Activated naive CD8-positive, alpha-beta T cell treated with anti-CD3 and anti-CD28 coated beads for 36 hours (primary cell): ENCODE measurements around the gene CYP3A7. TPM values are rescaled to one million over a fixed set of nuclear protein-coding genes. Genes with fewer than 3 reads are reported as not detected.
A peak's percentile ranks its signal among the peaks of the same experiment; 100 is the strongest.
"Not testable (repeated sequence)": the region's sequence is repeated elsewhere in the genome, so short reads cannot be mapped to it uniquely, and the experiment has no call there.

Experiments used
- DNase-seq: peaks from one replicate; pipeline ENCODE4 v3.0.0; 2021
- H3K27ac Mint-ChIP-seq: one replicate; pipeline ENCODE4 v1.8.0; 2022; ENCODE audit warnings: mild to moderate bottlenecking, moderate library complexity, mixed read lengths
- H3K27me3 Mint-ChIP-seq: one replicate; pipeline ENCODE4 v1.8.0; 2022; ENCODE audit warnings: mild to moderate bottlenecking, mixed read lengths
- H3K36me3 Mint-ChIP-seq: one replicate; pipeline ENCODE4 v1.8.0; 2021; ENCODE audit warnings: mild to moderate bottlenecking, mixed read lengths
- H3K4me1 Mint-ChIP-seq: one replicate; pipeline ENCODE4 v1.8.0; 2021; ENCODE audit warnings: mixed read lengths
- H3K4me3 Mint-ChIP-seq: one replicate; pipeline ENCODE4 v1.8.0; 2022; ENCODE audit warnings: mild to moderate bottlenecking, moderate library complexity, mixed read lengths
- H3K9me3 Mint-ChIP-seq: one replicate; pipeline ENCODE4 v1.8.0; 2022; ENCODE audit warnings: mixed read lengths
- total RNA-seq, 2 experiments: library from RNA; stranded (reverse); gene quantifications; one replicate each; pipeline ENCODE4 v1.2.3, GENCODE V29; 2021

The CYP3A7 gene
- total RNA-seq, 2 experiments from 2014 or later, result not detected

DNA sequence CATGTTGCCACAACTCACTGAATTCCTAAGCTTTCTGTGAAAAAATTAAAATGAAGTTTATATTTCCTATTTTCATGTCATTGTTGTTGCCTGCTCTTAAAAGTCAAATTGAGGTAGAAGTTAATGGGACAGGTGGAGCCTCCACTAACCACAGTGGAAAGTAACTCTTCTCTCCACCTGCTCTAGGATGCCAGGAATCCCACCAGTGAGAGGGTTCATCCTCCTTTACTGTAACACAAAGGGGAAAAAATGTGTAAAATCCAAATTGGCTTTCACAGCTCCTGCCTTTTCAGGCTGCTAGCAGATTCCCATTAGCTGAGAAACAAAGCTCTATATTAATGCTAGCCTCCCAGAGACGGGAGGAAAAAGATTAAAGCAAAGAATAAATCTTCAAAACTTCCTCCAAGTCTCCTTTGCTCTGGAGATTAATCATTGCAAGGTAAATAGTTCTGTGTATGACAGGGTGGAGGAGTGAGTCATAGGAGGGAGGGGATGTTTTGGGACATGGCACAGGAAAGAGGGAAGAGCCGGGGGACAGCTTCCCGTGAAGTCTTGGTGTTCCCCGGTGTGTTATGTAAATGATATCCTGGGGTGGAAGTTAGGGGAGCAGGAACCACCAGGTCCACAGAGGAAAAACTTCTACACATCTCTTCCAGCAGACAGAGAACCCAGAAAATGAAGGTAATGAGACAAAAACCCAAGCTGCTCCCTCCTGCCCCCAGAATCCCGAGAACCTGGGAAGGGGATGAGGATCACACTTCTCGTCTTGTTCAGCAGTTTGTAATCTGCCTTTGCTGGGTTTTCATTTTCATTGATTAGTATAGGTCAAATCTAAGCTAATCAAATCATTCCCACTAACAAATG is 35.9 kb downstream of the CYP3A7 start:
- H3K27me3 Mint-ChIP-seq, H3K27ac Mint-ChIP-seq, H3K9me3 Mint-ChIP-seq: not testable (repeated sequence)

DNA sequence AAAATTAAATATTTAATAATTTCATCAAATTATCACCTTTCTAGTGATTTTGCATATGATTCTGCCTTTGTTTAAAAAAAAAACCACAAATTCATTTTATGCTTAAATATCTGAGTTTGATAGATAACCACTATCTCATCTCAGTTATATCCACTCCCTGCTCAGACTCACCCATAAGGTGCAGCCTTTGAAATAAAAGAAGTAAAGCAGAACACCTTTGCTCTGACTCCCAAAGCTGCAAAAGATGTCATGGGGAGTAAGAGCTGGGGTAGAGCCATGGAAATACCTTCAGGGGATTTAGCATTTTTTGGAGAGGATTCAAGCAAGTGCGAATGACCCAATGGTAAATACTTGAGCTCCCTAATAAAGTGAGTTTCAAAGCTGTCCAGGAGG is 40.1 kb downstream of the CYP3A7 start:
- no peak overlapping the region for H3K27ac Mint-ChIP-seq
- no peaks in the 10 kb centered on the region for H3K27me3 Mint-ChIP-seq
- peaks cover 8% of the 10 kb centered on the region for H3K9me3 Mint-ChIP-seq
- H3K36me3 Mint-ChIP-seq, result peaks cover 6% of the 10 kb centered on the region
- no peak overlapping the region for H3K4me3 Mint-ChIP-seq
- DNase-seq, result no peak
- peaks cover 17% of the 10 kb centered on the region for H3K4me1 Mint-ChIP-seq

More for the DNA sequence above, 35.9 kb downstream of the CYP3A7 start:
- H3K36me3 Mint-ChIP-seq, DNase-seq, H3K4me1 Mint-ChIP-seq, H3K4me3 Mint-ChIP-seq: not testable (repeated sequence)

DNA sequence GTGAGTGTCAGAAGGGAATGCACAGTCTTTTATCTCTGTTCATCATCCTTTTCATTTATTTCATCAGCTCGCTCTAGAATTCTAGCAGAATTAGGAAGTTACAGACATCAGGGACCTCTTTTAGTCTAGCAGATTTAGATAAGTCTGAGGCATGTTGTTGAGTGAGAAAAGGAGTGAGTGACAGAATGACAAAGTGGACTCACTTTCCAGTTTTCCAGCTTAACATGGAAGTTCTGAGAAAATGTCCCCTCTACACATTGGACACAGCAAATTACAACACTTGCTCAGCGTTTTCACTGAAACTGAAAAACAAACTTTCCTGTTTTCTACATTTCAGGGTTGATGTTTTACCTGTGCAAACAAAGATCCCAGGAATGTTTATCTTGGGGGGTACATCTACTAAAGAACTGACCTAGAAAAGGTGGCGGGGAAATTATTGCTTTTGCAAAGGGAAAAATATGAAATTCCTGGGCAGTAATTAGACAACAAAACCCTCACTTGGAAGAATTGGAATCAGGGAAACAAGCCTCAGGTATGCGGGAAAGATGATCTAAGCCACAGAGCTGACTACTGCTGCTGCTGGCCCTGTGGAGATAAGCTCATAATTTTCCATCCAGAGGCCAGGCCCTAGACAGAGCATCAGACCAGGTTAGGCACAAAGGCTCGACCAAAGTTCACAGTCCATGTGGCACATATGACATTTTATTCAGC is 40.6 kb downstream of the CYP3A7 start:
- H3K4me1 Mint-ChIP-seq, result peaks cover 17% of the 10 kb centered on the region
- no peak for DNase-seq
- H3K36me3 Mint-ChIP-seq, result peaks cover 6% of the 10 kb centered on the region
- H3K4me3 Mint-ChIP-seq, result no peak overlapping the region
- peaks cover 8% of the 10 kb centered on the region for H3K9me3 Mint-ChIP-seq
- no peaks in the 10 kb centered on the region for H3K27me3 Mint-ChIP-seq
- no peak overlapping the region for H3K27ac Mint-ChIP-seq

DNA sequence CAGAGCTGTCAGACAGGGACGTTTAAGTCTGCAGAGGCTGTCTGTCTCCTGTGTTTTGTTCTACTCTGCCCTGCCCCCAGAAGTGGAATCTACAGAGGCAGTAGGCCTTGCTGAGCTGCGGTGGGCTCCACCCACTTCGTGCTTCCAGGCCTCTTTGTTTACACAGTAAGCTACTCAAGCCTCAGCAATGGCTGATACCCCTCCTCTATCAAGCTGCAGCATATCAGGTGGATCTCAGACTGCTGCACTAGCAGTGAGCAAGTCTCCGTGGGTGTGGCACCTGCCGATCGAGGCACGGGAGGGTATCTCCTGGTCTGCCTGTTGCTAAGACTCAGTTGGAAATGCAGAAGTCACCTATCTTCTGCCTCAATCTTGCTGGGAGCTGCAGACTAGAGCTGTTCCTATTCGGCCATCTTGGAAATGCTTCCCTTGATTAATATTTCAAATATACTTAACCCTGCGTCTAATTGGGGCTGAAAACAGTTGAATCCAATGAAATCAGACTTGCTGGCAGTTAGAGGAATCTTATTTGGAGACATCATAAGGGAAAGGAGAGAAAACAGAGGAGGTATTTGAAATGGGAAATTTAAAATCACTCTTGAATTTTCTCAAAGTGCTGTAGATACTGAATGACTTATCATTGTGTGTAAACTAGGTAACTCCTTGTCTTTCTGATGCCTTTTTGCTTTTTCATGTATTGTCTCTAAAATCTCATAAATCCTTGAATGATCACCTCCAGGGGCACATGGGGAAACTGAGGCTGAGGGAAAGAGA is 41.4 kb downstream of the CYP3A7 start:
- Mint-ChIP-seq H3K36me3 (peaks cover 6% of the 10 kb centered on the region), H3K4me3 (no peak overlapping the region), H3K27me3 (no peaks in the 10 kb centered on the region), H3K4me1 (peaks cover 16% of the 10 kb centered on the region), H3K27ac (no peak overlapping the region), H3K9me3 (peaks cover 8% of the 10 kb centered on the region)
- no peak for DNase-seq

DNA sequence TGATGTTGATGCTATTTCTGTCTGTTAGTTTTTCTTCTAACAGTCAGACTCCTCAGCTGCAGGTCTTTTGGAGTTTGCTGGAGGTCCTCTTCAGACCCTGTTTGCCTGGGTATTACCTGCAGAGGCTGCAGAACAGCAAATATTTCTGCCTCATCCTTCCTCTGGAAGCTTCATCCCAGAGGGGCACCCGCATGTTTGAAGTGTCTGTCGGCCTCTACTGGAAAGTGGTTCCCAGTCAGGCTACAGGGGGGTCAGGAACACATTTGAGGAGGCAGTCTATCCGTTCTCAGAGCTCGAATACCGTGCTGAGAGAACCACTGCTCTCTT is 41.9 kb downstream of the CYP3A7 start:
- peaks cover 16% of the 10 kb centered on the region for H3K4me1 Mint-ChIP-seq
- peaks cover 6% of the 10 kb centered on the region for H3K36me3 Mint-ChIP-seq
- no peaks in the 10 kb centered on the region for H3K27me3 Mint-ChIP-seq
- DNase-seq, result no peak
- H3K9me3 Mint-ChIP-seq, result peaks cover 12% of the 10 kb centered on the region
- no peak overlapping the region for H3K4me3 Mint-ChIP-seq
- no peak overlapping the region for H3K27ac Mint-ChIP-seq

DNA sequence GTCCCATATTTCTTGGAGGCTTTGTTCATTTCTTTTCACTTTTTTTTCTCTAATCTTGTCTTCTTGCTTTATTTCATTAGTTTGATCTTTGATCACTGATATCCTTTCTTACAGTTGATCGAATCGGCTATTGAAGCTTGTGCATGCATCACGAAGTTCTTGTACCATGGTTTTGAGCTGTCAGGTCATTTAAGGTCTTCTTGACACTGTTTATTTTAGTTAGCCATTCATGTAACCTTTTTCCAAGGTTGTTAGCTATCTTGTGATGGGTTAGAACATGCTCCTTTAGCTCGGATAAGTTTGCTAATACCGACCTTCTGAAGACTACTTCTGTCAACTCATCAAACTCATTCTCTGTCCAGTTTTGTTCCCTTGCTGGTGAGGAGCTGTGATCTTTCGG is 42.4 kb downstream of the CYP3A7 start:
- not testable (repeated sequence) for DNase-seq, H3K36me3 Mint-ChIP-seq, H3K4me3 Mint-ChIP-seq, H3K27me3 Mint-ChIP-seq
- Mint-ChIP-seq H3K4me1 (peaks cover 16% of the 10 kb centered on the region), H3K27ac (peak overlapping the region; percentile 9), H3K9me3 (peaks cover 12% of the 10 kb centered on the region)

DNA sequence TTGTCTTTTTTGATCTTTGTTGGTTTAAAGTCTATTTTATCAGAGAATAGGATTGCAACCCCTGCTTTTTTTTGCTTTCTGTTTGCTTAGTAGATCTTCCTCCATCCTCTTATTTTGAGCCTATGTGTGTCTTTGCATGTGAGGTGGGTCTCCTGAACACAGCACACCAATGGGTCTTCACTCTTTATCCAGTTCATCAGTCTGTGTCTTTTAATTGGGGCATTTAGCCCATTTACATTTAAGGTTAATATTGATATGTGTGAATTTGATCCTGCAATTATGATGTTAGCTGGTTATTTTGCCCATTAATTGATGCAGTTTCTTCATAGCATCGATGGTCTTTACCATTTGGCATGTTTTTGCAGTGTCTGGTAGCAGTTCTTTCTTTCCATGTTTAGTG is 43.3 kb downstream of the CYP3A7 start:
- H3K4me1 Mint-ChIP-seq, result peaks cover 16% of the 10 kb centered on the region
- H3K36me3 Mint-ChIP-seq, result peaks cover 11% of the 10 kb centered on the region
- H3K4me3 Mint-ChIP-seq, H3K27ac Mint-ChIP-seq, H3K27me3 Mint-ChIP-seq, DNase-seq: not testable (repeated sequence)
- H3K9me3 Mint-ChIP-seq, result peaks cover 12% of the 10 kb centered on the region

DNA sequence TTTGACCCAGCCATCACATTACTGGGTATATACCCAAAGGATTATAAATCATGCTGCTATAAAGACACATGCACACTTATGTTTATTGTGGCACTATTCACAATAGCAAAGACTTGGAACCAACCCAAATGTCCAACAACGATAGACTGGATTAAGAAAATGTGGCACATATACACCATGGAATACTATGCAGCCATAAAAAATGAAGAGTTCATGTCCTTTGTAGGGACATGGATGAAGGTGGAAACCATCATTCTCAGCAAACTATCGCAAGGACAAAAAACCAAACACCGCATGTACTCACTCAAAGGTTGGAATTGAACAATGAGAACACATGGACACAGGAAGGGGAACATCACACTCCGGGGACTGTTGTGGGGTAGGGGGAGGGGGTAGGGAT is 44.1 kb downstream of the CYP3A7 start:
- Mint-ChIP-seq H3K9me3 (peaks cover 12% of the 10 kb centered on the region), H3K36me3 (peaks cover 11% of the 10 kb centered on the region)
- not testable (repeated sequence) for H3K27me3 Mint-ChIP-seq

DNA sequence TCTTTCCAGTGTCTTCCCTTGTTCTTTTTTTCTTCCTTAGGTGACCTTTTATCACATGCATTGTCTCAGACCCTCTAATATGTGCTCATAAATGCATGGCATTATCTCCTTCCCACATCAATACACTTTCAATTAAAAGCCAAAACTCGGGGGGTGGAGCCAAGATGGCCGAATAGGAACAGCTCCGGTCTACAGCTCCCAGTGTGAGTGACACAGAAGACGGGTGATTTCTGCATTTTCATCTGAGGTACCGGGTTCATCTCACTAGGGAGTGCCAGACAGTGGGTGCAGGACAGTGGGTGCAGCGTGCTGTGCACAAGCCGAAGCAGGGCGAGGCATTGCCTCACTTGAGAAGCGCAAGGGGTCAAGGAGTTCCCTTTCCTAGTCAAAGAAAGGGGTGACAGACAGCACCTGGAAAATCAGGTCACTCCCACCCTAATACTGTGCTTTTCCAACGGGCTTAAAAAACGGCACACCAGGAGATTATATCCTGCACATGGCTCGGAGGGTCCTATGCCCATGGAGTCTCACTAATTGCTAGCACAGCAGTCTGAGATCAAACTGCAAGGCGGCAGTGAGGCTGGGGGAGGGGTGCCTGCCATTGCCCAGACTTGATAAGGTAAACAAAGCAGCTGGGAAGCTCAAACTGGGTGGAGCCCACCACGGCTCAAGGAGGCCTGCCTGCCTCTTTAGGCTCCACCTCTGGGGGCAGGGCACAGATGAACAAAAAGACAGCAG is 49.0 kb downstream of the CYP3A7 start:
- DNase-seq, H3K27ac Mint-ChIP-seq, H3K4me1 Mint-ChIP-seq, H3K4me3 Mint-ChIP-seq, H3K27me3 Mint-ChIP-seq: not testable (repeated sequence)
- Mint-ChIP-seq H3K36me3 (peaks cover 11% of the 10 kb centered on the region), H3K9me3 (peaks cover 10% of the 10 kb centered on the region)

More for the DNA sequence above, 44.1 kb downstream of the CYP3A7 start:
- not testable (repeated sequence) for DNase-seq, H3K27ac Mint-ChIP-seq, H3K4me3 Mint-ChIP-seq
- H3K4me1 Mint-ChIP-seq, result peaks cover 16% of the 10 kb centered on the region

DNA sequence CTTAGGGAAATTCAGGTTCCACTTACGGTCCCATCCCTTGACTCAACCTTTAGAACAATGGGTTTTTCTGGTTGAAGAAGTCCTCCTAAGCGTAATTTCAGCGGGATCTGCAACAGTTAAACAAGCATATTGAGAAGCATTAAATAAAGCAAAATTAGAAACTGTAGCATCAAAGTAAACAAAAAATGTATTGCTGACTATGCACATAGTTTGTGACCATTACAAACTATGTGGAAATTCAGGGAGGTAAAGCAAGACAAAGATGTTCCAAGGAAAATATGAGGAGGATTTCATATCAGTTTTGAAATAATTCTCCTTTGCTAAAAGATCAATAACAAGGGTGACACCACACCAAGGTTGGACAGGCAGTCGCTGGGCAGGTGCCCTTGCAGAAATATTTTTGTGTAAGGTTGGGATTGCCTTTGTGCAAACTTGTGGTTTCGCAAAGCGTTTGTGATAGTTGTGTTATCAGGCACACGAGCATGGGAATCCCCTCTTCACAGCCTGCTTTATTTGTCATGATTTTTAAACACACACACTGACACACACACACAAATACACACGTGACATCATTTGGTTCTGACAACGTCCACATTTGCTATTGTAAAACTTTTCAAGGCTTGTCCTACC is 49.8 kb downstream of the CYP3A7 start:
- no peak for DNase-seq
- no peak overlapping the region for H3K27ac Mint-ChIP-seq
- H3K4me3 Mint-ChIP-seq, result no peak overlapping the region
- peaks cover 4% of the 10 kb centered on the region for H3K4me1 Mint-ChIP-seq
- H3K27me3 Mint-ChIP-seq, result no peaks in the 10 kb centered on the region
- H3K9me3 Mint-ChIP-seq, result peaks cover 10% of the 10 kb centered on the region
- H3K36me3 Mint-ChIP-seq, result peaks cover 11% of the 10 kb centered on the region

DNA sequence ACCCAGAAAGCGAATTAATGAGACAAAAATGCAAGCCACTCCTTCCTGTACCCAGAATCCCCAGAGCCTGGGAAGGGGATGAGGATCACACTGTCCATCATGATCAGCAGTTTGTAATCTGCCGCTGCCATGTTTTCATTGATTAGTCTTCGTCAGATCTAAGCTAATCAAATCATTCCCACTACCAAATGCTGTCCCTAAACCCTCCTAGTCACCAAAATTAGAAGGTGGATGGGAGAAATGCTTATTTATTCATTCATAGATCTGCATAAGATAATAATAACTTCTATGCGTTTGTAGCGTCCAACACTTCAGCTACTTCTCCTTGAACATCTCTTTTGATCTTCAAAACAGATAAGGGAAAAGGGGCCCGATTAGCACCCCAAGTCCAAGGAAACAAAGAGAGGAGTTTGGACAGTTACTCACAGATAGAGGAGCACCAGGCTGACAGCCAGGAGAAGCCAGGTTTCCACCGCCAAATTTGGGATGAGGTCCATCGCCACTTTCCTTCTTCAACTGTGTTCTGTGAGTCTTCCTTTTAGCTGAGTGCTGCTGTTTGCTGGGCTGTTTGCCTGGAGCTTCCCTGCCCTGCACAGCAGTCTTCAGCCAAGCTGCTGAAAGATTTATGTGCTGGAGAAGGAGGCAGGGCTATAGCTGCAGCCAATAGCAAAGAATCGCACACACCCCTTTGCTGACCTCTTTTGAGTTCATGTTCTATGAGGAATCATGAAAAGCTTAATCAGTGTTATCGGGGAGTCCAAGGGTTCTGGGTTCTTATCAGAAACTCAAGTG is 55.4 kb downstream of the CYP3A7 start, which contains the start of gene CYP3A5:
Gene CYP3A5, minus strand, starts transcription at position 597 of the 792 bp plus-strand sequence. Its CDS starts 100 bp downstream, at position 497.
- peaks cover 6% of the 10 kb centered on the region for H3K9me3 Mint-ChIP-seq
- no peaks in the 10 kb centered on the region for H3K27me3 Mint-ChIP-seq
- H3K4me3 Mint-ChIP-seq, result no peak within 1 kb of the TSS
- H3K4me1 Mint-ChIP-seq, result peaks cover 14% of the 10 kb centered on the region
- H3K27ac Mint-ChIP-seq, result no peak within 1 kb of the TSS
- H3K36me3 Mint-ChIP-seq, result peaks cover 6% of the 10 kb centered on the region
- DNase-seq, result no peak

DNA sequence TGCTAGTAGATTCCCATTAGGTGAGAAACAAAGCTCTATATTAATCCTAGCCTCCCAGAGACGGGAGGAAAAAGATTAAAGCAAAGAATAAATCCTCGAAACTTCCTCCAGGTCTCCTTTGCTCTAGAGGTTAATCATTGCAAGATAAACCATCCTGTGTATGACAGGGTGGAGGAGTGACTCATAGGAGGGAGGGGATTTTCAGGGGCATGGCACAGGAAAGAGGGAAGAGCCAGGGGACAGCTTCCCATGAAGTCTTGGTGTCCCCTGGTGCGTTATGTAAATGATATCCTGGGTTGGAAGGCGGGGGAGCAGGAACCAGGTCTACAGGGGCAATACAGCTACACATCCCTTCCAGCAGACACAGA is 56.0 kb downstream of the CYP3A7 start:
- peaks cover 6% of the 10 kb centered on the region for H3K36me3 Mint-ChIP-seq
- H3K4me3 Mint-ChIP-seq, result no peak overlapping the region
- DNase-seq, result no peak
- H3K27me3 Mint-ChIP-seq, result no peaks in the 10 kb centered on the region
- H3K27ac Mint-ChIP-seq, result no peak overlapping the region
- peaks cover 6% of the 10 kb centered on the region for H3K9me3 Mint-ChIP-seq
- peaks cover 20% of the 10 kb centered on the region for H3K4me1 Mint-ChIP-seq

DNA sequence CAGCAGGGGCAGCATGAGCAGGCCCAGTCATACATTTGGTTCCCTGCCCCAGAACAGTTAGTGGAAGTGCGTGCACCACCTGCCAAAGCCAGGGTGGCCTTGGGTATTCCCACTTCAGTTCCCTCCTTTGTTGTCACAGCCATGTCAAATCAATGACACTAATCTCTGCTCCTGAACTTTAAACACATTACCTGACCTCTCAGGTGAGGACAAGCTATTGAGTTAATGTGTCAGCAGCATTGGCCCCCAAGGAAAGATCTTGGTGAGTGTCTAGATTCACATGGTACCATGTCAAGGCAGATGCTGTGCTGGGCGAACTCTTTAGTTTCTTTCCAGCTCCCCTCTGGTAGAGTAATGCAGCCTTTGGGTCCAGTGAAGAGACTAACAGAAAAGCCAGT is 57.3 kb downstream of the CYP3A7 start:
- no peak overlapping the region for H3K27ac Mint-ChIP-seq
- peaks cover 2% of the 10 kb centered on the region for H3K36me3 Mint-ChIP-seq
- peaks cover 20% of the 10 kb centered on the region for H3K4me1 Mint-ChIP-seq
- H3K4me3 Mint-ChIP-seq, result no peak overlapping the region
- DNase-seq, result no peak
- H3K9me3 Mint-ChIP-seq, result peaks cover 6% of the 10 kb centered on the region
- no peaks in the 10 kb centered on the region for H3K27me3 Mint-ChIP-seq
